CD4-positive, alpha-beta memory T cell (primary cell): ENCODE measurements around the gene CCDC138. TPM values are rescaled to one million over a fixed set of nuclear protein-coding genes. Genes with fewer than 3 reads are reported as not detected.
"Not testable (repeated sequence)": the region's sequence is repeated elsewhere in the genome, so short reads cannot be mapped to it uniquely, and the experiment has no call there.

ENCODE experiments used
- CTCF ChIA-PET: fragments of 350-600 bp; sonication (Branson Sonifier 250); formaldehyde crosslinking; loops from one replicate; lab custom pipeline; 2021; ENCODE audit warnings: inconsistent platforms; ENCODE audit not compliant: partially characterized antibody; lab: Charles Lee
- POLR2A ChIA-PET: fragments of 350-600 bp; sonication (Branson Sonifier 250); formaldehyde crosslinking; loops from one replicate; lab custom pipeline; 2021; ENCODE audit not compliant: partially characterized antibody; lab: Charles Lee
- DNase-seq, 5 donors: peaks; one replicate each; pipeline versions ENCODE4 v3.0.0 to v3.0.0-alpha.2; 2020 to 2022; ENCODE audit warnings: mixed read lengths in 1 of 5
- H3K27ac ChIP-seq: one replicate; pipeline ENCODE4 v1.7.0; 2013; ENCODE audit warnings: low read depth, low read length
- H3K27me3 ChIP-seq: 2 replicates; pipeline ENCODE4 v1.7.0; 2013; ENCODE audit warnings: mild to moderate bottlenecking, low read length, moderate library complexity; ENCODE audit not compliant: insufficient read depth
- H3K36me3 ChIP-seq: 2 replicates; pipeline ENCODE4 v1.7.0; 2013; ENCODE audit warnings: mild to moderate bottlenecking, low read length, moderate library complexity; ENCODE audit not compliant: insufficient read depth
- H3K4me1 ChIP-seq: 2 replicates; pipeline ENCODE4 v1.7.0; 2013; ENCODE audit warnings: mild to moderate bottlenecking, low read length, moderate library complexity; ENCODE audit not compliant: insufficient read depth
- H3K4me3 ChIP-seq, 2 donors: one replicate each; pipeline ENCODE4 v1.7.0; 2013; ENCODE audit warnings: low read length in 2 of 2, mild to moderate bottlenecking in 1 of 2
- H3K9me3 ChIP-seq, 2 donors: one replicate each; pipeline ENCODE4 v1.7.0; 2013; ENCODE audit warnings: low read length in 2 of 2, control low read depth in 1 of 2; ENCODE audit not compliant: control insufficient read depth in 1 of 2
- H3K27ac Mint-ChIP-seq, 7 donors: one replicate each; pipeline ENCODE4 v1.8.0; 2020 to 2021; ENCODE audit warnings: mixed read lengths in 7 of 7, mild to moderate bottlenecking in 6 of 7, inconsistent platforms in 3 of 7, moderate library complexity in 3 of 7
- H3K27me3 Mint-ChIP-seq, 2 donors: one replicate each; pipeline ENCODE4 v1.8.0; 2020 to 2021; ENCODE audit warnings: mixed read lengths in 2 of 2
- H3K36me3 Mint-ChIP-seq, 2 donors: one replicate each; pipeline ENCODE4 v1.8.0; 2020 to 2021; ENCODE audit warnings: mixed read lengths in 2 of 2, inconsistent platforms in 1 of 2, mild to moderate bottlenecking in 1 of 2
- H3K4me1 Mint-ChIP-seq, 4 donors: one replicate each; pipeline ENCODE4 v1.8.0; 2020 to 2021; ENCODE audit warnings: mixed read lengths in 4 of 4, mild to moderate bottlenecking in 1 of 4
- H3K4me3 Mint-ChIP-seq, 8 donors: one replicate each; pipeline ENCODE4 v1.8.0; 2020 to 2021; ENCODE audit warnings: mixed read lengths in 8 of 8, mild to moderate bottlenecking in 7 of 8, moderate library complexity in 6 of 8, inconsistent platforms in 3 of 8
- H3K9me3 Mint-ChIP-seq, 8 donors: one replicate each; pipeline ENCODE4 v1.8.0; 2020 to 2021; ENCODE audit warnings: mixed read lengths in 8 of 8, mild to moderate bottlenecking in 5 of 8, inconsistent platforms in 3 of 8, moderate library complexity in 1 of 8
- intact Hi-C: fragments of 100-400 bp; cut with micrococcal nuclease; formaldehyde crosslinking; loops from one replicate; pipeline ENCODE4 v1.15.1; 2023
- polyA plus RNA-seq, 2 donors: library from polyadenylated mRNA; unstranded; fragments of 300-500 nt; fragmentation: Illumina TruSeq; gene quantifications; one replicate each; pipeline ENCODE4 v1.2.3, GENCODE V29; 2021
- total RNA-seq, 2 experiments: library from RNA; stranded (reverse); gene quantifications; one replicate each; pipeline ENCODE4 v1.2.3, GENCODE V29; 2021

The CCDC138 gene
- total RNA-seq = 1 to 10 TPM; 4.2 to 4.9 TPM
- 1 to 10 TPM; 2.6 to 4.9 TPM for polyA plus RNA-seq

- Histone ChIP-seq H3K4me1 (peaks cover 15% of the 10 kb centered on the region), H3K36me3 (no peaks in the 10 kb centered on the region), H3K4me3 (peak within 1 kb of the TSS; percentile 37 to 78), H3K9me3 (no peaks in the 10 kb centered on the region), H3K27ac (peak within 1 kb of the TSS; percentile 78), H3K27me3 (no peaks in the 10 kb centered on the region)
- no peaks in the 10 kb centered on the region for H3K27me3 Mint-ChIP-seq
- peak; percentile 89 to 91 (median 90) for DNase-seq
- peaks cover 27 to 28% of the 10 kb centered on the region in 2 donors for H3K36me3 Mint-ChIP-seq
- CTCF ChIA-PET = no interaction called here
- H3K4me3 Mint-ChIP-seq = peak within 1 kb of the TSS; percentile 93 to 100 (median 99)
- peaks cover 9 to 20% (median 11%) of the 10 kb centered on the region in 4 donors for H3K4me1 Mint-ChIP-seq
- intact Hi-C loops = loop anchor here (1.0 to 5.0 kb wide), 5 partner anchors 67 to 724 kb away; partner anchors contain the start of genes LIMS1 and RANBP2
- peak within 1 kb of the TSS; percentile 80 to 99 (median 98) for H3K27ac Mint-ChIP-seq
- no peaks in the 10 kb centered on the region for H3K9me3 Mint-ChIP-seq
- POLR2A ChIA-PET = interaction anchor here (0.8 to 1.7 kb wide), 2 partner anchors 10 to 22 kb away, joined by 3 to 4 read pairs; no protein-coding TSS in a partner anchor
Measured at GRCh38 chr2:108786354-108787215, at the start of gene CCDC138. CCDC138 (plus strand) TSS chr2:108786771; CDS start chr2:108786823, 52 bp downstream.

- H3K4me3 Mint-ChIP-seq, H3K9me3 Mint-ChIP-seq, H3K4me1 Mint-ChIP-seq, H3K4me3 ChIP-seq, intact Hi-C loops, H3K9me3 ChIP-seq, POLR2A ChIA-PET, CTCF ChIA-PET, H3K27me3 ChIP-seq, H3K27me3 Mint-ChIP-seq, DNase-seq, H3K27ac ChIP-seq, H3K27ac Mint-ChIP-seq, H3K36me3 ChIP-seq, H3K4me1 ChIP-seq: not testable (repeated sequence)
- peaks cover 24 to 51% of the 10 kb centered on the region in 2 donors for H3K36me3 Mint-ChIP-seq
Measured at GRCh38 chr2:108757973-108758372, 28.6 kb upstream of the CCDC138 start.

- H3K4me1 ChIP-seq, H3K27me3 ChIP-seq, POLR2A ChIA-PET, DNase-seq, intact Hi-C loops, H3K4me3 ChIP-seq, CTCF ChIA-PET, H3K27me3 Mint-ChIP-seq, H3K9me3 Mint-ChIP-seq, H3K27ac ChIP-seq, H3K9me3 ChIP-seq, H3K4me3 Mint-ChIP-seq: not testable (repeated sequence)
- peaks cover 31 to 61% of the 10 kb centered on the region in 2 donors for H3K36me3 Mint-ChIP-seq
- peaks cover 23% of the 10 kb centered on the region for H3K36me3 ChIP-seq
- H3K4me1 Mint-ChIP-seq = peaks cover 10 to 17% (median 12%) of the 10 kb centered on the region in 4 donors
- H3K27ac Mint-ChIP-seq = peak overlapping the region in 1 of 7 donors; percentile 2
Measured at GRCh38 chr2:108762618-108763017, 24.0 kb upstream of the CCDC138 start.

- CTCF ChIA-PET, H3K9me3 ChIP-seq, H3K27me3 ChIP-seq, H3K27me3 Mint-ChIP-seq, H3K27ac ChIP-seq, H3K4me1 ChIP-seq, H3K9me3 Mint-ChIP-seq, intact Hi-C loops, DNase-seq, POLR2A ChIA-PET, H3K4me3 ChIP-seq: not testable (repeated sequence)
- H3K36me3 Mint-ChIP-seq = peaks cover 32 to 53% of the 10 kb centered on the region in 2 donors
- H3K4me3 Mint-ChIP-seq = peak overlapping the region in 2 of 8 donors; percentile 10 to 26
- H3K27ac Mint-ChIP-seq = peak overlapping the region in 4 of 7 donors; percentile 37 to 83 (median 46)
- peaks cover 10 to 17% (median 14%) of the 10 kb centered on the region in 4 donors for H3K4me1 Mint-ChIP-seq
- H3K36me3 ChIP-seq = peaks cover 30% of the 10 kb centered on the region
Measured at GRCh38 chr2:108766671-108767070, 19.9 kb upstream of the CCDC138 start.

GRCh38 chr2:108767859-108768258 is 18.7 kb upstream of the CCDC138 start:
- H3K4me3 ChIP-seq, intact Hi-C loops, H3K27ac Mint-ChIP-seq, CTCF ChIA-PET, H3K27ac ChIP-seq, H3K27me3 ChIP-seq, POLR2A ChIA-PET, H3K4me3 Mint-ChIP-seq, H3K9me3 ChIP-seq, H3K9me3 Mint-ChIP-seq, H3K4me1 ChIP-seq, H3K27me3 Mint-ChIP-seq: not testable (repeated sequence)
- H3K4me1 Mint-ChIP-seq = peaks cover 10 to 17% (median 15%) of the 10 kb centered on the region in 4 donors
- peaks cover 36% of the 10 kb centered on the region for H3K36me3 ChIP-seq
- DNase-seq = peak in 1 of 5 donors; percentile 7
- H3K36me3 Mint-ChIP-seq = peaks cover 42 to 58% of the 10 kb centered on the region in 2 donors

GRCh38 chr2:108776475-108776874 is 10.1 kb upstream of the CCDC138 start:
- no peaks in the 10 kb centered on the region for H3K9me3 ChIP-seq
- no peaks in the 10 kb centered on the region for H3K4me1 ChIP-seq
- no peak for DNase-seq
- peaks cover 0 to 4% (median 0%) of the 10 kb centered on the region in 4 donors for H3K4me1 Mint-ChIP-seq
- intact Hi-C loops = no loop called here
- no peak overlapping the region for H3K4me3 Mint-ChIP-seq
- H3K9me3 Mint-ChIP-seq = no peaks in the 10 kb centered on the region
- H3K27ac ChIP-seq = no peak overlapping the region
- peaks cover 50% of the 10 kb centered on the region for H3K36me3 ChIP-seq
- H3K4me3 ChIP-seq = no peak overlapping the region
- H3K27me3 Mint-ChIP-seq = no peaks in the 10 kb centered on the region
- POLR2A ChIA-PET = interaction anchor here (1.9 kb wide), 1 partner anchor 10 kb away, joined by 4 read pairs; the partner anchor contains the start of gene CCDC138
- no peaks in the 10 kb centered on the region for H3K27me3 ChIP-seq
- H3K27ac Mint-ChIP-seq = peak overlapping the region in 2 of 7 donors; percentile 57 to 62
- H3K36me3 Mint-ChIP-seq = peaks cover 43 to 78% of the 10 kb centered on the region in 2 donors
- CTCF ChIA-PET = no interaction called here

GRCh38 chr2:108778857-108779256 is 7.7 kb upstream of the CCDC138 start:
- no peaks in the 10 kb centered on the region for H3K9me3 Mint-ChIP-seq
- peak overlapping the region in 4 of 7 donors; percentile 6 to 55 (median 29) for H3K27ac Mint-ChIP-seq
- POLR2A ChIA-PET = no interaction called here
- Histone ChIP-seq H3K27ac (no peak overlapping the region), H3K9me3 (no peaks in the 10 kb centered on the region), H3K36me3 (peaks cover 33% of the 10 kb centered on the region), H3K27me3 (no peaks in the 10 kb centered on the region), H3K4me3 (no peak overlapping the region), H3K4me1 (no peaks in the 10 kb centered on the region)
- H3K36me3 Mint-ChIP-seq = peaks cover 48 to 74% of the 10 kb centered on the region in 2 donors
- CTCF ChIA-PET = interaction anchor here (0.8 to 1.3 kb wide), 2 partner anchors 55 to 193 kb away, joined by 3 read pairs; no protein-coding TSS in a partner anchor
- H3K27me3 Mint-ChIP-seq = no peaks in the 10 kb centered on the region
- no peak for DNase-seq
- H3K4me1 Mint-ChIP-seq = peaks cover 0 to 2% (median 0%) of the 10 kb centered on the region in 4 donors
- intact Hi-C loops = no loop called here
- no peak overlapping the region for H3K4me3 Mint-ChIP-seq
